Stimulated activated CD4-positive, alpha-beta T cell treated with anti-CD3 and anti-CD28 coated beads, Interleukin-4, amount 100 ng/mL, for 1 hour (primary cell): ENCODE results near the gene SLC38A3.
A peak's percentile ranks its signal among the peaks of the same experiment; 100 is the strongest.

Experiments
- DNase-seq: peaks from one replicate; pipeline ENCODE4 v3.0.0-alpha.2; 2020

Gene SLC38A3

GRCh38 chr3:50204804-50205412 is at the start of gene SLC38A3:
Gene SLC38A3, plus strand, starts transcription at chr3:50205271. Its CDS starts 8,929 bp downstream, at chr3:50214200.
- peak; percentile 30 for DNase-seq

- no peak for DNase-seq
Measured at GRCh38 chr3:50155491-50155878, 49.6 kb upstream of the SLC38A3 start.

- DNase-seq: no peak
Measured at GRCh38 chr3:50155891-50156290, 49.2 kb upstream of the SLC38A3 start.

- DNase-seq: no peak
Measured at GRCh38 chr3:50156549-50157493, 48.2 kb upstream of the SLC38A3 start.

- no peak for DNase-seq
Measured at GRCh38 chr3:50157827-50158529, 47.1 kb upstream of the SLC38A3 start.

- DNase-seq: no peak
Measured at GRCh38 chr3:50158530-50159146, 46.4 kb upstream of the SLC38A3 start.

- DNase-seq: no peak
Measured at GRCh38 chr3:50160561-50160983, 44.5 kb upstream of the SLC38A3 start.

- no peak for DNase-seq
Measured at GRCh38 chr3:50161320-50161719, 43.8 kb upstream of the SLC38A3 start.

GRCh38 chr3:50162034-50162883 is 42.8 kb upstream of the SLC38A3 start:
- DNase-seq: no peak

GRCh38 chr3:50163572-50164455 is 41.3 kb upstream of the SLC38A3 start:
- no peak for DNase-seq

GRCh38 chr3:50164481-50164880 is 40.6 kb upstream of the SLC38A3 start:
- no peak for DNase-seq

- no peak for DNase-seq
Measured at GRCh38 chr3:50164984-50165909, 39.8 kb upstream of the SLC38A3 start.

GRCh38 chr3:50165910-50166538 is 39.0 kb upstream of the SLC38A3 start:
- DNase-seq: no peak

GRCh38 chr3:50166620-50167019 is 38.5 kb upstream of the SLC38A3 start:
- no peak for DNase-seq

GRCh38 chr3:50167069-50167840 is 37.8 kb upstream of the SLC38A3 start:
- DNase-seq: no peak

GRCh38 chr3:50167841-50168209 is 37.2 kb upstream of the SLC38A3 start:
- no peak for DNase-seq

GRCh38 chr3:50168388-50168787 is 36.7 kb upstream of the SLC38A3 start:
- DNase-seq: no peak

GRCh38 chr3:50168791-50169190 is 36.3 kb upstream of the SLC38A3 start:
- no peak for DNase-seq
